ENCODE data around the gene BICRAL. TPM values are rescaled to one million over a fixed set of nuclear protein-coding genes. Genes with fewer than 3 reads are reported as not detected.

The BICRAL gene
- total and polyA plus RNA-seq, 9 of the 15 experiments (the other 6 are each of a cell fraction or from before 2014, with no cell fraction given): 1.2 to 11.9 (median 5.6) TPM

DNA sequence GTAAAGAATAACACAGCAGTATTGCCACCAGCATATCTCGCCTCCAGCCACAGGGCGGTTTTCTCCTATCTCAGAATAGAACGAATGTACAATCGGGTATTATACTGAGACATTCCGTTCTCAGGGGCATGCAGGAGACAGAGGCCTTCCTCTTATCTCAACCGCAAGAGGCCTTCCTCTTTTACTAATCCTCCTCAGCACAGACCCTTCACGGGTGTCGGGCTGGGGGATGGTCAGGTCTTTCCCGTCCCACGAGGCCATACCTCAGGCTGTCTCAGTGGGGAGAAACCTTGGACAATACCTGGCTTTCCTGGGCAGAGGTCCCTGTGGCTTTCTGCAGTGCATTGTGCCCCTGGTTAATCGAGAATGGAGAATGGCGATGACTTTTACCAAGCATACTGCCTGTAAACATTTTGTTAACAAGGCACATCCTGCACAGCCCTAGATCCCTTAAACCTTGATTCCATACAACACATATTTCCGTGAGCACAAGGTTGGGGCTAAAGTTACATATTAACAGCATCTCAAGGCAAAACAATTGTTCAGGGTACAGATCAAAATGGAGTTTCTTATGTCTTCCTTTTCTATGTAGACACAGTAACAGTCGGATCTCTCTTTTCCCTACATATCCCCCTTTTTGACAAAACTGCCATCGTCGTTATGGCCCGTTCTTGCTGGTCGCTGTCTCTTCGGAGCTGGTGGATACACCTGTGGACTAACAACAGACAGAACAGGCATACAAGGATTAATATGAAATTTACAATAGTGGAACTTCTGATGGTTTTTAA lies 112.4 kb downstream of the BICRAL start (continued):
- TF ChIP-seq SPI1 (IDR thresholded peaks at IDR 0.05; ENCODE audit: borderline replicate concordance, low read depth, low read length): peak; percentile 81
- TF ChIP-seq MAX (CRISPR knock-in tag; IDR thresholded peaks at IDR 0.05): 0 out of 2 replicates have a peak, but pooled peaks have one; percentile 24

DNA sequence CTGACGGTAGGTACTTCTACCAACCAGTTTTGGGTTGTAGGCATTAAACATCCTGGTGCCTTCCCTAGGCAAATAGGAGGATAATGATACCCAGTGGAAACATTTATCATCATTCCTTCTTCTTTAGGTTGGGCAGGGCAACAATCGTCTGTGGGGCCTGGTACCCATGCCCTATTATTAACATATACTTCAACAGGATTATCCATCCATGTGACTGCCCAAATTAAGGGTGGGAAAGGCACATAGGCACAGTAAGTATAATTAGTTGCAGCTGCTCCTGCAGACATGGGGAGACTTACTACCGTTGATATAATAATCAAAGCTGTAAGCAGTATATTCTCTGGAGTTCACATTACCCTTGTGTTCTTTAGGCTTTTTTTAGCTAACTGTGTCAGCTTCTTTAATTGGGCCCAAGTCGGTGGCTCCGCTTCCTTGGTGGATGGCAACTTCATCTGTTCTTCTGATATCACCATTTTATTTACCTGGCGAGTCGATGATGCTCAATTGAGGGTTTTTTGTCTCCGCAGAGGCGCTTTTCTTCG lies 114.4 kb downstream of the BICRAL start:
- ATAC-seq: no peak
- POLR2A ChIA-PET: no interaction called here
- H3K79me2 ChIP-seq (ENCODE audit: control insufficient read depth, insufficient read depth, low read length): no peaks in the 10 kb centered on the region
- no peaks in the 10 kb centered on the region for H3K27me3 ChIP-seq (ENCODE audit: control insufficient read depth in 2 of 2, insufficient read depth in 2 of 2, low read length in 2 of 2)
- in situ Hi-C loops (cut with MboI) (no loop called here), intact Hi-C loops (cut with micrococcal nuclease) (loop anchor here (5.0 kb wide), 1 partner anchor 149 kb away; the partner anchor contains the start of gene TBCC)
- H2AFZ ChIP-seq (ENCODE audit: low read depth, low read length): no peak overlapping the region
- CTCF ChIA-PET (ENCODE audit: low intra/inter-chr PET ratio): no interaction called here
- H3K4me3 ChIP-seq: no peak overlapping the region
- H3K9ac ChIP-seq (ENCODE audit: insufficient read depth in 1 of 2, low read depth in 2 of 2, low read length in 2 of 2): no peak overlapping the region
- no peak overlapping the region for H3K4me2 ChIP-seq (ENCODE audit: insufficient read depth, low read length)
- 67% methylated on average over 10 of the region's 10 CpGs for WGBS (ENCODE audit: insufficient coverage, low coverage, missing lambda C conversion rate)
- H3K36me3 ChIP-seq (ENCODE audit: control insufficient read depth, insufficient read depth, low read length): no peaks in the 10 kb centered on the region
- H3K4me1 ChIP-seq (replicated peaks in 1 of 2; ENCODE audit: control insufficient read depth in 2 of 2, insufficient read depth in 2 of 2, low read length in 2 of 2): peaks cover 11 to 17% of the 10 kb centered on the region in 2 experiments
- H3K9me1 ChIP-seq (ENCODE audit: control insufficient read depth, insufficient read depth, low read length): no peaks in the 10 kb centered on the region
- no TSS peak for BruUV-seq (replicated peaks)
- no peaks in the 10 kb centered on the region for H4K20me1 ChIP-seq (replicated peaks; ENCODE audit: control insufficient read depth, insufficient read depth, low read length)
- no peaks in the 10 kb centered on the region for H3K9me3 ChIP-seq (replicated peaks; ENCODE audit: control insufficient read depth, insufficient read depth, low read depth, low read length)
- DNase-seq (ENCODE audit: extremely low read depth in 1 of 4, low spot score in 3 of 4): no peak
- H3K27ac ChIP-seq (ENCODE audit: extremely low read depth, low read depth, low read length): no peak overlapping the region
- FAIRE-seq: no peak
- TF ChIP-seq, protein P1, sequence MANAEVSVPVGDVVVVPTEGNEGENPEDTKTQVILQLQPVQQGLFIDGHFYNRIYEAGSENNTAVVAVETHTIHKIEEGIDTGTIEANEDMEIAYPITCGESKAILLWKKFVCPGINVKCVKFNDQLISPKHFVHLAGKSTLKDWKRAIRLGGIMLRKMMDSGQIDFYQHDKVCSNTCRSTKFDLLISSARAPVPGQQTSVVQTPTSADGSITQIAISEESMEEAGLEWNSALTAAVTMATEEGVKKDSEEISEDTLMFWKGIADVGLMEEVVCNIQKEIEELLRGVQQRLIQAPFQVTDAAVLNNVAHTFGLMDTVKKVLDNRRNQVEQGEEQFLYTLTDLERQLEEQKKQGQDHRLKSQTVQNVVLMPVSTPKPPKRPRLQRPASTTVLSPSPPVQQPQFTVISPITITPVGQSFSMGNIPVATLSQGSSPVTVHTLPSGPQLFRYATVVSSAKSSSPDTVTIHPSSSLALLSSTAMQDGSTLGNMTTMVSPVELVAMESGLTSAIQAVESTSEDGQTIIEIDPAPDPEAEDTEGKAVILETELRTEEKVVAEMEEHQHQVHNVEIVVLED (CRISPR knock-in tag; IDR thresholded peaks at IDR 0.05): no peak
- TF ChIP-seq SPI1 (IDR thresholded peaks at IDR 0.05; ENCODE audit: borderline replicate concordance, low read depth, low read length) (no peak), ZNF12 (CRISPR knock-in tag; IDR thresholded peaks at IDR 0.05) (no peak), ZBTB9 (CRISPR knock-in tag; IDR thresholded peaks at IDR 0.05) (no peak), TRIM24 (IDR thresholded peaks at IDR 0.05) (no peak), RFX7 (CRISPR knock-in tag; IDR thresholded peaks at IDR 0.05) (no peak), THRAP3 (IDR thresholded peaks at IDR 0.05; ENCODE audit: borderline replicate concordance) (no peak), GTF2A2 (tag; IDR thresholded peaks at IDR 0.05) (no peak), ZBTB8A (IDR thresholded peaks at IDR 0.05; ENCODE audit: partially characterized antibody) (no peak), RHOXF2B (CRISPR knock-in tag; conservative IDR thresholded peaks at IDR 0.05) (no peak), NR3C1 (CRISPR knock-in tag; IDR thresholded peaks at IDR 0.05) (no peak), ZBTB17 (CRISPR knock-in tag; IDR thresholded peaks at IDR 0.05) (no peak), ETV6 (IDR thresholded peaks at IDR 0.05; ENCODE audit: borderline replicate concordance in 1 of 2, low read depth in 2 of 2, low read length in 1 of 2) (no peak), ETV6 (CRISPR knock-in tag; IDR thresholded peaks at IDR 0.05; ENCODE audit: borderline replicate concordance) (no peak), ZNF134 (CRISPR knock-in tag; conservative IDR thresholded peaks at IDR 0.05) (no peak)
- TF ChIP-seq, protein P2, sequence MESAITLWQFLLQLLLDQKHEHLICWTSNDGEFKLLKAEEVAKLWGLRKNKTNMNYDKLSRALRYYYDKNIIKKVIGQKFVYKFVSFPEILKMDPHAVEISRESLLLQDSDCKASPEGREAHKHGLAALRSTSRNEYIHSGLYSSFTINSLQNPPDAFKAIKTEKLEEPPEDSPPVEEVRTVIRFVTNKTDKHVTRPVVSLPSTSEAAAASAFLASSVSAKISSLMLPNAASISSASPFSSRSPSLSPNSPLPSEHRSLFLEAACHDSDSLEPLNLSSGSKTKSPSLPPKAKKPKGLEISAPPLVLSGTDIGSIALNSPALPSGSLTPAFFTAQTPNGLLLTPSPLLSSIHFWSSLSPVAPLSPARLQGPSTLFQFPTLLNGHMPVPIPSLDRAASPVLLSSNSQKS (CRISPR knock-in tag; IDR thresholded peaks at IDR 0.05): no peak

All from K562 (cell line).